Gastrocnemius medialis (tissue), 4 donors: ENCODE measurements around the gene SWI5.

Experiments used
- CTCF ChIP-seq, 5 experiments: fragments of 450-650 bp in 3 of 5; fragments of 200-600 bp in 2 of 5; sonication (generic) in 2 of 5; IDR thresholded peaks in 4 of 5; conservative IDR thresholded peaks in 1 of 5; 1 replicate in 4 of 5; 2 replicates in 1 of 5; pipeline ENCODE4 v1.5.1; 2016 to 2019; ENCODE audit warnings: antibody characterized with exemption in 5 of 5, mild to moderate bottlenecking in 3 of 5, moderate library complexity in 3 of 5
- POLR2A ChIP-seq, 2 donors: fragments of 450-650 bp; IDR thresholded peaks; one replicate each; pipeline ENCODE4 v1.6.1; 2017; ENCODE audit warnings: antibody characterized with exemption in 2 of 2, mild to moderate bottlenecking in 2 of 2, moderate library complexity in 2 of 2

GRCh38 chr9:128247226-128247803 lies 28.8 kb upstream of the SWI5 start:
- TF ChIP-seq CTCF (IDR thresholded peaks at IDR 0.05 in 4 of 5, conservative IDR thresholded peaks at IDR 0.05 in 1 of 5) (no peak), POLR2A (IDR thresholded peaks at IDR 0.05) (no peak)
